Motor neuron (in vitro differentiated cells): ENCODE data around the gene ALDH8A1. TPM values are rescaled to one million over a fixed set of nuclear protein-coding genes. Genes with fewer than 3 reads are reported as not detected.
"Not testable (repeated sequence)": the region's sequence is repeated elsewhere in the genome, so short reads cannot be mapped to it uniquely, and the experiment has no call there.

Experiments used
- ATAC-seq, 8 experiments: fragments of 200-7000 bp; cut with Tn5 transposase; replicated peaks in 6 of 8; 2 replicates each; pipeline ENCODE4 v1.8.0; 2021; ENCODE audit warnings: mild to moderate bottlenecking in 8 of 8, moderate library complexity in 8 of 8
- H3K27ac ChIP-seq, 2 donors: fragments of 250-450 bp; sonication (Bioruptor Pico); 2 replicates each; pipeline ENCODE4 v1.9.0; 2021; ENCODE audit warnings: antibody characterized with exemption in 2 of 2, mild to moderate bottlenecking in 2 of 2, moderate library complexity in 1 of 2
- H3K4me1 ChIP-seq, 2 donors: fragments of 250-450 bp; sonication (Bioruptor Pico); replicated peaks in 1 of 2; 2 replicates each; pipeline ENCODE4 v1.6.1; 2021; ENCODE audit warnings: antibody characterized with exemption in 2 of 2, mild to moderate bottlenecking in 2 of 2, moderate library complexity in 1 of 2
- H3K4me3 ChIP-seq, 5 donors: fragments of 250-450 bp; sonication (Bioruptor Pico); 2 replicates each; pipeline ENCODE4 v1.9.0; 2021; ENCODE audit warnings: antibody characterized with exemption in 5 of 5, mild to moderate bottlenecking in 5 of 5, moderate library complexity in 4 of 5
- WGBS, 10 experiments: fragments of 450-650 bp; shearing (Covaris generic); methylation state at CpG; one replicate each; pipeline ENCODE4 v1.0.0; 2022; 5-methylcytosine and 5-hydroxymethylcytosine counted together
- in situ Hi-C, 9 experiments: fragments of 400-800 bp; cut with MboI; loops; one replicate each; pipeline ENCODE4 v1.15.0; 2021; ENCODE audit warnings: low sequenced_read_pairs in 9 of 9, low pct_unique_long_range_greater_than_20kb in 2 of 9; ENCODE audit not compliant: unreplicated experiment in 9 of 9
- total RNA-seq, 8 experiments: library from RNA; unstranded; fragments of 300-600 nt; gene quantifications; 2 replicates each; pipeline versions ENCODE4 v1.2.3 to v1.2.4, GENCODE V29; 2022

ALDH8A1 gene
- total RNA-seq, 8 experiments from 2014 or later: 0.13 to 2.3 (median 1.0) TPM

- peak in 2 of 8 experiments; percentile 57 to 62 for ATAC-seq
- no peaks in the 10 kb centered on the region for H3K4me1 ChIP-seq
- no peak overlapping the region for H3K4me3 ChIP-seq
- in situ Hi-C loops: no loop called here
- 33 to 100% (median 68%) methylated on average over 1 to 5 of the region's 6 CpGs; no CpG with 5 or more reads in 2 of the 10 experiments for WGBS, 10 experiments
- H3K27ac ChIP-seq: no peak overlapping the region
Measured at GRCh38 chr6:134921721-134922261, 28.1 kb downstream of the ALDH8A1 start.

GRCh38 chr6:134921276-134921675, 28.6 kb downstream of the ALDH8A1 start:
- H3K4me3 ChIP-seq: no peak overlapping the region
- no peaks in the 10 kb centered on the region for H3K4me1 ChIP-seq
- WGBS, 10 experiments: 78 to 100% (median 92%) methylated on average over 1 to 4 of the region's 5 CpGs; no CpG with 5 or more reads in 1 of the 10 experiments
- in situ Hi-C loops: no loop called here
- no peak overlapping the region for H3K27ac ChIP-seq
- no peak for ATAC-seq

GRCh38 chr6:134920422-134920821, 29.5 kb downstream of the ALDH8A1 start:
- H3K4me3 ChIP-seq: no peak overlapping the region
- in situ Hi-C loops: no loop called here
- no peaks in the 10 kb centered on the region for H3K4me1 ChIP-seq
- WGBS, 10 experiments: 33 to 100% (median 56%) methylated on average over 1 to 2 of the region's 2 CpGs
- no peak overlapping the region for H3K27ac ChIP-seq
- no peak for ATAC-seq

- Histone ChIP-seq H3K4me3 (no peak overlapping the region), H3K4me1 (no peaks in the 10 kb centered on the region), H3K27ac (no peak overlapping the region)
- no peak for ATAC-seq
- 83 to 100% (median 92%) methylated on average over 1 to 15 of the region's 17 CpGs for WGBS, 10 experiments
- in situ Hi-C loops: no loop called here
Measured at GRCh38 chr6:134918418-134918961, 31.4 kb downstream of the ALDH8A1 start.

GRCh38 chr6:134911547-134911946, 38.4 kb downstream of the ALDH8A1 start:
- WGBS, 10 experiments: 17 to 100% (median 90%) methylated on average over 1 of the region's 1 CpG; no CpG with 5 or more reads in 6 of the 10 experiments
- Histone ChIP-seq H3K4me1 (peaks cover 0 to 12% of the 10 kb centered on the region in 2 donors), H3K4me3 (no peak overlapping the region), H3K27ac (no peak overlapping the region)
- in situ Hi-C loops: no loop called here
- ATAC-seq: no peak

- Histone ChIP-seq H3K4me1 (peaks cover 0 to 12% of the 10 kb centered on the region in 2 donors), H3K27ac (no peak overlapping the region), H3K4me3 (no peak overlapping the region)
- peak in 2 of 8 experiments; percentile 23 to 29 for ATAC-seq
- WGBS, 10 experiments: 29 to 100% (median 84%) methylated on average over 1 of the region's 1 CpG; no CpG with 5 or more reads in 4 of the 10 experiments
- in situ Hi-C loops: no loop called here
Measured at GRCh38 chr6:134910593-134910935, 39.3 kb downstream of the ALDH8A1 start.

GRCh38 chr6:134909701-134910592, 40.0 kb downstream of the ALDH8A1 start:
- H3K4me3 ChIP-seq: no peak overlapping the region
- peaks cover 0 to 12% of the 10 kb centered on the region in 2 donors for H3K4me1 ChIP-seq
- in situ Hi-C loops: no loop called here
- ATAC-seq: peak in 5 of 8 experiments; percentile 12 to 46 (median 34)
- H3K27ac ChIP-seq: no peak overlapping the region
- WGBS, 10 experiments: 33 to 80% (median 66%) methylated on average over 1 to 9 of the region's 11 CpGs; no CpG with 5 or more reads in 1 of the 10 experiments

- 0 to 77% (median 67%) methylated on average over 3 to 10 of the region's 12 CpGs; no CpG with 5 or more reads in 5 of the 10 experiments for WGBS, 10 experiments
- peak; percentile 92 to 97 (median 94) for ATAC-seq
- Histone ChIP-seq H3K4me3 (no peak overlapping the region), H3K27ac (no peak overlapping the region), H3K4me1 (peaks cover 0 to 12% of the 10 kb centered on the region in 2 donors)
- in situ Hi-C loops: no loop called here
Measured at GRCh38 chr6:134908906-134909516, 40.9 kb downstream of the ALDH8A1 start.

- ATAC-seq, in situ Hi-C loops, H3K4me1 ChIP-seq, H3K27ac ChIP-seq, H3K4me3 ChIP-seq: not testable (repeated sequence)
- no CpG with 5 or more reads among the region's 42 CpGs for WGBS, 10 experiments
Measured at GRCh38 chr6:134904731-134905130, 45.2 kb downstream of the ALDH8A1 start.

- 20 to 100% (median 85%) methylated on average over 1 to 9 of the region's 9 CpGs; no CpG with 5 or more reads in 2 of the 10 experiments for WGBS, 10 experiments
- peak in 2 of 8 experiments; percentile 8 to 30 for ATAC-seq
- Histone ChIP-seq H3K4me1 (no peaks in the 10 kb centered on the region), H3K27ac (no peak overlapping the region), H3K4me3 (no peak overlapping the region)
- in situ Hi-C loops: no loop called here
Measured at GRCh38 chr6:134903448-134903847, 46.5 kb downstream of the ALDH8A1 start.

- Histone ChIP-seq H3K27ac (no peak overlapping the region), H3K4me3 (no peak overlapping the region), H3K4me1 (no peaks in the 10 kb centered on the region)
- 50 to 100% (median 76%) methylated on average over 1 to 3 of the region's 3 CpGs; no CpG with 5 or more reads in 3 of the 10 experiments for WGBS, 10 experiments
- ATAC-seq: peak in 4 of 8 experiments; percentile 25 to 72 (median 43)
- in situ Hi-C loops: no loop called here
Measured at GRCh38 chr6:134902936-134903335, 47.0 kb downstream of the ALDH8A1 start.

GRCh38 chr6:134902074-134902861, 47.6 kb downstream of the ALDH8A1 start:
- Histone ChIP-seq H3K27ac (no peak overlapping the region), H3K4me3 (no peak overlapping the region), H3K4me1 (no peaks in the 10 kb centered on the region)
- 56 to 93% (median 75%) methylated on average over 2 to 7 of the region's 9 CpGs; no CpG with 5 or more reads in 2 of the 10 experiments for WGBS, 10 experiments
- in situ Hi-C loops: no loop called here
- peak in 2 of 8 experiments; percentile 20 to 56 for ATAC-seq
